ENCODE data around the gene LYPD4. TPM values are rescaled to one million over a fixed set of nuclear protein-coding genes. Genes with fewer than 3 reads are reported as not detected.
A peak's percentile ranks its signal among the peaks of the same experiment; 100 is the strongest.

Gene LYPD4
- polyA plus RNA-seq, 1 donor (not counting 4 experiments of a cell fraction or from before 2014, with no cell fraction given), result not detected

GRCh38 chr19:41864374-41864773, 19.9 kb upstream of the LYPD4 start:
- Histone ChIP-seq H3K27ac (ENCODE audit: control insufficient read depth, insufficient read depth, low read length) (no peak overlapping the region), H3K27me3 (ENCODE audit: control insufficient read depth, extremely low read depth, insufficient read depth, low read length) (no peaks in the 10 kb centered on the region), H3K9me3 (ENCODE audit: control insufficient read depth, low read depth, low read length) (no peaks in the 10 kb centered on the region), H3K9me1 (ENCODE audit: control insufficient read depth, extremely low read depth, insufficient read depth, low read length) (peaks cover 4% of the 10 kb centered on the region), H3K4me2 (ENCODE audit: control insufficient read depth, extremely low read depth, insufficient read depth, low read depth, low read length) (no peak overlapping the region), H4K20me1 (ENCODE audit: control insufficient read depth, extremely low read depth, insufficient read depth, low read length) (peaks cover 51% of the 10 kb centered on the region), H3K79me2 (ENCODE audit: control insufficient read depth, insufficient read depth, low read length) (peaks cover 80% of the 10 kb centered on the region), H3K4me1 (ENCODE audit: control insufficient read depth, extremely low read depth, insufficient read depth, low read length) (peaks cover 25% of the 10 kb centered on the region), H3K9ac (ENCODE audit: control insufficient read depth, extremely low read depth, insufficient read depth, low read length) (no peak overlapping the region), H3K4me3 (ENCODE audit: control insufficient read depth in 2 of 3, extremely low read depth in 1 of 3, insufficient read depth in 2 of 3, low read depth in 1 of 3, low read length in 3 of 3) (no peak overlapping the region), H3K36me3 (ENCODE audit: control insufficient read depth in 2 of 2, extremely low read depth in 1 of 2, insufficient read depth in 2 of 2, low read length in 2 of 2) (peaks cover 52 to 64% of the 10 kb centered on the region in 2 experiments), H2AFZ (ENCODE audit: control insufficient read depth, low read length) (no peak overlapping the region)
- FAIRE-seq (no peak), DNase-seq (ENCODE audit: low read depth, low spot score) (no peak)
- dilution Hi-C loops (cut with MboI; ENCODE audit: extremely low pct_ligation_motif_present, low sequenced_read_pairs), result no loop called here
- TF ChIP-seq EZH2 (IDR thresholded peaks at IDR 0.05; ENCODE audit: low read length) (no peak), CTCF (optimal IDR thresholded peaks at IDR 0.05 in 1 of 3, IDR thresholded peaks at IDR 0.05 in 1 of 3, conservative IDR thresholded peaks at IDR 0.05 in 1 of 3; ENCODE audit: extremely low read depth in 1 of 3, insufficient read depth in 2 of 3, low read length in 3 of 3) (no peak)

- H3K9me1 ChIP-seq (ENCODE audit: control insufficient read depth, extremely low read depth, insufficient read depth, low read length), result peaks cover 4% of the 10 kb centered on the region
- no peak overlapping the region for H3K27ac ChIP-seq (ENCODE audit: control insufficient read depth, insufficient read depth, low read length)
- H3K79me2 ChIP-seq (ENCODE audit: control insufficient read depth, insufficient read depth, low read length), result peaks cover 78% of the 10 kb centered on the region
- no peaks in the 10 kb centered on the region for H3K27me3 ChIP-seq (ENCODE audit: control insufficient read depth, extremely low read depth, insufficient read depth, low read length)
- TF ChIP-seq EZH2 (IDR thresholded peaks at IDR 0.05; ENCODE audit: low read length) (no peak), CTCF (optimal IDR thresholded peaks at IDR 0.05 in 1 of 3, IDR thresholded peaks at IDR 0.05 in 1 of 3, conservative IDR thresholded peaks at IDR 0.05 in 1 of 3; ENCODE audit: extremely low read depth in 1 of 3, insufficient read depth in 2 of 3, low read length in 3 of 3) (no peak)
- peak overlapping the region; percentile 6 for H3K4me2 ChIP-seq (ENCODE audit: control insufficient read depth, extremely low read depth, insufficient read depth, low read depth, low read length)
- H3K9ac ChIP-seq (ENCODE audit: control insufficient read depth, extremely low read depth, insufficient read depth, low read length), result no peak overlapping the region
- H3K9me3 ChIP-seq (ENCODE audit: control insufficient read depth, low read depth, low read length), result no peaks in the 10 kb centered on the region
- H4K20me1 ChIP-seq (ENCODE audit: control insufficient read depth, extremely low read depth, insufficient read depth, low read length), result peaks cover 44% of the 10 kb centered on the region
- H3K4me3 ChIP-seq (ENCODE audit: control insufficient read depth in 2 of 3, extremely low read depth in 1 of 3, insufficient read depth in 2 of 3, low read depth in 1 of 3, low read length in 3 of 3), result no peak overlapping the region
- dilution Hi-C loops (cut with MboI; ENCODE audit: extremely low pct_ligation_motif_present, low sequenced_read_pairs), result no loop called here
- no peak overlapping the region for H2AFZ ChIP-seq (ENCODE audit: control insufficient read depth, low read length)
- peaks cover 28% of the 10 kb centered on the region for H3K4me1 ChIP-seq (ENCODE audit: control insufficient read depth, extremely low read depth, insufficient read depth, low read length)
- FAIRE-seq (no peak), DNase-seq (ENCODE audit: low read depth, low spot score) (no peak)
- H3K36me3 ChIP-seq (ENCODE audit: control insufficient read depth in 2 of 2, extremely low read depth in 1 of 2, insufficient read depth in 2 of 2, low read length in 2 of 2), result peaks cover 43 to 60% of the 10 kb centered on the region in 2 experiments
These were observed 18.9 kb upstream of the LYPD4 start for GRCh38 chr19:41863209-41863931.
